ENCODE measurements around the gene KCNJ16.

DNA sequence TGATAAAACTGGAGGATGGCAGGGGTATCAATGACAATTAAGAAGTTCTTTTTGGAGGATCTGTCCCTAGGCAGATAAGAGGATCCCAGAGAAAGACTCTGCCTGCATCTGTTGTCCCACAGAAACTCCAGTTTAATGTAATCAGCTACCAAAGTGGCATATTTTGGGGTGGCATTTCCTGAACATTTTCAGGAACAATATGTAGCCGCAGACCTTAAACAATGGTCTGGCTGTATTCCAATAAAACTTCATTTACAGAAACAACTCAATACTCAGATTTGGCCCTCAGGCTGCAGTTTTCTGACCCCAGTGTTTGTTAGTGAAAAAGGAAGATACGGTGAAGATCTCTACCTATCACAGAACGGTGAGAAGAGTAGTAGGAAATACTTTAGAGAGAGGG, 46.1 kb downstream of the KCNJ16 start:
- TF ChIP-seq YY1 (IDR thresholded peaks at IDR 0.05; ENCODE audit: insufficient read depth, insufficient read length) (no peak), SUZ12 (IDR thresholded peaks at IDR 0.05; ENCODE audit: extremely low read depth, insufficient read depth, insufficient read length) (no peak)

Data from NT2/D1 (cell line).